SU-DHL-6 (cell line): ENCODE data around the gene IGSF6.
"Not testable (repeated sequence)": the region's sequence is repeated elsewhere in the genome, so short reads cannot be mapped to it uniquely, and the experiment has no call there.

ENCODE experiments used
- CTCF ChIP-seq: fragments of 200-600 bp; sonication (generic); IDR thresholded peaks from one replicate; pipeline ENCODE4 v1.5.1; 2017; ENCODE audit warnings: antibody characterized with exemption, mild to moderate bottlenecking, low read length, moderate library complexity; ENCODE audit not compliant: insufficient read depth, poor library complexity, severe bottlenecking
- EZH2phosphoT487 ChIP-seq: fragments of 200-600 bp; sonication (generic), shearing (Covaris generic); conservative IDR thresholded peaks from 2 replicates; pipeline ENCODE4 v1.6.1; 2018; ENCODE audit warnings: mild to moderate bottlenecking, antibody characterized with exemption, low read length, moderate library complexity, mixed read lengths

- not testable (repeated sequence) for TF ChIP-seq CTCF, EZH2phosphoT487
Observed at GRCh38 chr16:21631951-21632575, 20.3 kb downstream of the IGSF6 start.
